Stimulated activated CD4-positive, alpha-beta T cell treated with anti-CD3 and anti-CD28 coated beads, Interleukin-2, amount 100 ng/mL, for 4 hours (primary cell): Measurements from ENCODE around the gene MRPL22.
"Not testable (repeated sequence)": the region's sequence is repeated elsewhere in the genome, so short reads cannot be mapped to it uniquely, and the experiment has no call there.

Source experiments
- DNase-seq: peaks from one replicate; pipeline ENCODE4 v3.0.0-alpha.2; 2020; ENCODE audit warnings: low read depth

MRPL22 gene

GRCh38 chr5:154940375-154940771 lies 500 bp upstream of the MRPL22 start:
- no peak for DNase-seq

- no peak for DNase-seq
These were observed 2.7 kb downstream of the MRPL22 start for GRCh38 chr5:154943527-154943926.

- no peak for DNase-seq
These were observed 3.8 kb downstream of the MRPL22 start for GRCh38 chr5:154944716-154945115.

- no peak for DNase-seq
These were observed 4.9 kb downstream of the MRPL22 start for GRCh38 chr5:154945695-154946301.

GRCh38 chr5:154947778-154948177 lies 6.9 kb downstream of the MRPL22 start:
- DNase-seq: no peak

GRCh38 chr5:154948313-154948712 lies 7.4 kb downstream of the MRPL22 start:
- DNase-seq: no peak

GRCh38 chr5:154949781-154950180 lies 8.9 kb downstream of the MRPL22 start:
- DNase-seq: no peak

GRCh38 chr5:154956712-154957111 lies 15.8 kb downstream of the MRPL22 start:
- DNase-seq: no peak

- no peak for DNase-seq
These were observed 21.6 kb downstream of the MRPL22 start for GRCh38 chr5:154962494-154962893.

GRCh38 chr5:154966081-154966841 lies 25.4 kb downstream of the MRPL22 start:
- no peak for DNase-seq

- no peak for DNase-seq
These were observed 26.0 kb downstream of the MRPL22 start for GRCh38 chr5:154966874-154967273.

- no peak for DNase-seq
These were observed 26.6 kb downstream of the MRPL22 start for GRCh38 chr5:154967421-154968024.

- no peak for DNase-seq
These were observed 28.1 kb downstream of the MRPL22 start for GRCh38 chr5:154968953-154969352.

- no peak for DNase-seq
These were observed 29.9 kb downstream of the MRPL22 start for GRCh38 chr5:154970759-154971158.

- no peak for DNase-seq
These were observed 30.6 kb downstream of the MRPL22 start for GRCh38 chr5:154971501-154971900.

GRCh38 chr5:154972476-154973080 lies 31.7 kb downstream of the MRPL22 start:
- DNase-seq: no peak

GRCh38 chr5:154976082-154976481 lies 35.2 kb downstream of the MRPL22 start:
- DNase-seq: not testable (repeated sequence)

GRCh38 chr5:154977409-154977808 lies 36.5 kb downstream of the MRPL22 start:
- no peak for DNase-seq

- DNase-seq: not testable (repeated sequence)
These were observed 37.4 kb downstream of the MRPL22 start for GRCh38 chr5:154978294-154978693.

GRCh38 chr5:154984946-154985516 lies 44.2 kb downstream of the MRPL22 start:
- no peak for DNase-seq

- DNase-seq: no peak
These were observed 45.3 kb downstream of the MRPL22 start for GRCh38 chr5:154986151-154986550.

- DNase-seq: no peak
These were observed 48.8 kb downstream of the MRPL22 start for GRCh38 chr5:154989626-154990025.

- no peak for DNase-seq
These were observed 52.6 kb downstream of the MRPL22 start for GRCh38 chr5:154993461-154993860.
